Prostate gland (tissue), 2 donors: ENCODE measurements around the gene ECHS1. TPM values are rescaled to one million over a fixed set of nuclear protein-coding genes. Genes with fewer than 3 reads are reported as not detected.

Experiments
- DNase-seq: peaks from one replicate; pipeline ENCODE4 v3.0.0-alpha.2; 2019; ENCODE audit warnings: low spot score
- H3K27ac ChIP-seq, 2 donors: fragments of 200-600 bp; sonication (generic); 2 replicates each; pipeline ENCODE4 v1.5.1; 2017 to 2019
- H3K27me3 ChIP-seq: fragments of 200-600 bp; sonication (generic); replicated peaks from 2 replicates; pipeline ENCODE4 v1.5.1; 2019; ENCODE audit not compliant: insufficient read depth
- H3K36me3 ChIP-seq, 2 donors: fragments of 200-600 bp; sonication (generic); 1 replicate in 1 of 2; 2 replicates in 1 of 2; pipeline versions ENCODE4 v1.5.1 to v1.8.1; 2017 to 2019
- H3K4me1 ChIP-seq: fragments of 200-600 bp; sonication (generic); replicated peaks from 2 replicates; pipeline ENCODE4 v1.5.1; 2019
- H3K4me3 ChIP-seq, 2 donors: fragments of 200-600 bp; sonication (generic); 2 replicates each; pipeline ENCODE4 v1.5.1; 2017 to 2019
- H3K9me3 ChIP-seq: fragments of 200-600 bp; sonication (generic); 2 replicates; pipeline ENCODE4 v1.5.1; 2017
- CTCF ChIP-seq, 4 experiments: fragments of 200-600 bp in 2 of 4; fragments of 450-650 bp in 2 of 4; sonication (generic) in 2 of 4; IDR thresholded peaks; 1 replicate in 3 of 4; 2 replicates in 1 of 4; pipeline ENCODE4 v1.5.1; 2016 to 2019; ENCODE audit warnings: antibody characterized with exemption in 4 of 4, mild to moderate bottlenecking in 2 of 4, moderate library complexity in 2 of 4
- POLR2A ChIP-seq: fragments of 450-650 bp; IDR thresholded peaks from one replicate; pipeline ENCODE4 v1.6.1; 2016; ENCODE audit warnings: antibody characterized with exemption, mild to moderate bottlenecking
- POLR2AphosphoS5 ChIP-seq: sonication (generic); formaldehyde crosslinking; IDR thresholded peaks from one replicate; pipeline ENCODE4 v1.6.1; 2017; ENCODE audit warnings: antibody characterized with exemption
- WGBS: methylation state at CpG from one replicate; pipeline ENCODE4 v1.1.5; 2018; 5-methylcytosine and 5-hydroxymethylcytosine counted together
- intact Hi-C: fragments of 100-400 bp; cut with DNase I; formaldehyde crosslinking; loops from one replicate; pipeline ENCODE4 v1.14.2; 2022
- total RNA-seq, 2 donors: library from RNA; depleted of rRNA; stranded (reverse); fragments of >200 nt; gene quantifications; one replicate each; pipeline ENCODE4 v1.1.0, GENCODE V29; 2016

ECHS1 gene
- total RNA-seq, 2 donors from 2014 or later: 112 to 126 TPM

DNA sequence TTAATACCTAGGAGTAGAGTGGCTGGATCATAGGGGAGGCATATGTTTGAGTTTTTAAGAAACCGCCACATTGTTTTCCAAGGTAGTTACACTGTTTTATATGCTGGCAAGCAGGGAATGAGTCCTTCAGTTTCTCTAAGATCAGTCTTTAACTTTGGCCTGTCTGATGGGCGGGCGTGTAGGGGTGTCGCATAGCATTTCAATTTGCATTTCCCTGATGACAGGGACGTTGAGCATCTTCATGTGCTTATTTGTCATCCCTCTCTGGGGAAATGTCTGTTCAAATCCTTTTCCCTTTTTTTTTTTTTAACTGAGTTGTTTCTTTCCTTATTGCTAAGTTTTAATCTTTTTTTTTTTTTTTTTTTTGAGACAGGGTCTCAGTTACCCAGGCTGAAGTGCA is 30.6 kb upstream of the ECHS1 start:
- Histone ChIP-seq H3K9me3 (no peaks in the 10 kb centered on the region), H3K4me1 (no peaks in the 10 kb centered on the region), H3K27me3 (no peaks in the 10 kb centered on the region), H3K36me3 (peaks cover 0 to 15% of the 10 kb centered on the region in 2 donors), H3K27ac (no peak overlapping the region), H3K4me3 (no peak overlapping the region)
- DNase-seq: no peak
- intact Hi-C loops: no loop called here
- WGBS: 96% methylated on average over 5 of the region's 5 CpGs
- TF ChIP-seq CTCF (IDR thresholded peaks at IDR 0.05) (no peak), POLR2A (no peak), POLR2AphosphoS5 (no peak)

GRCh38 chr10:133403359-133403758 is 30.2 kb upstream of the ECHS1 start:
- WGBS: 87% methylated on average over 16 of the region's 16 CpGs
- intact Hi-C loops: no loop called here
- TF ChIP-seq CTCF (IDR thresholded peaks at IDR 0.05) (no peak), POLR2A (no peak), POLR2AphosphoS5 (no peak)
- H3K27ac ChIP-seq: no peak overlapping the region
- H3K36me3 ChIP-seq: peaks cover 0 to 19% of the 10 kb centered on the region in 2 donors
- no peak for DNase-seq
- no peaks in the 10 kb centered on the region for H3K27me3 ChIP-seq
- H3K4me3 ChIP-seq: no peak overlapping the region
- no peaks in the 10 kb centered on the region for H3K4me1 ChIP-seq
- H3K9me3 ChIP-seq: no peaks in the 10 kb centered on the region

- Histone ChIP-seq H3K36me3 (peaks cover 0 to 21% of the 10 kb centered on the region in 2 donors), H3K9me3 (no peaks in the 10 kb centered on the region), H3K4me3 (no peak overlapping the region), H3K27me3 (no peaks in the 10 kb centered on the region), H3K27ac (no peak overlapping the region), H3K4me1 (no peaks in the 10 kb centered on the region)
- WGBS: 97% methylated on average over 15 of the region's 21 CpGs
- no peak for DNase-seq
- TF ChIP-seq CTCF (IDR thresholded peaks at IDR 0.05) (no peak), POLR2AphosphoS5 (no peak), POLR2A (no peak)
- intact Hi-C loops: no loop called here
Observed at GRCh38 chr10:133401981-133402725, 29.0 kb upstream of the ECHS1 start.

- H3K4me3 ChIP-seq: no peak overlapping the region
- peaks cover 0 to 21% of the 10 kb centered on the region in 2 donors for H3K36me3 ChIP-seq
- TF ChIP-seq POLR2A (no peak), POLR2AphosphoS5 (no peak), CTCF (IDR thresholded peaks at IDR 0.05) (no peak)
- H3K9me3 ChIP-seq: no peaks in the 10 kb centered on the region
- WGBS: 95% methylated on average over 12 of the region's 12 CpGs
- no peak for DNase-seq
- intact Hi-C loops: no loop called here
- no peak overlapping the region for H3K27ac ChIP-seq
- no peaks in the 10 kb centered on the region for H3K27me3 ChIP-seq
- no peaks in the 10 kb centered on the region for H3K4me1 ChIP-seq
Observed at GRCh38 chr10:133401500-133401899, 28.3 kb upstream of the ECHS1 start.
